Subcutaneous adipose tissue (tissue), 4 donors: ENCODE data around the gene SEPTIN8. TPM values are rescaled to one million over a fixed set of nuclear protein-coding genes. Genes with fewer than 3 reads are reported as not detected.

ENCODE experiments used
- total RNA-seq, 4 donors: library from RNA; depleted of rRNA; stranded (reverse); fragments of >200 nt; gene quantifications; one replicate each; pipeline ENCODE4 v1.1.0, GENCODE V29; 2016
- TF ChIP-seq, protein P1 (sequence below): fragments of 450-650 bp; IDR thresholded peaks from one replicate; pipeline ENCODE4 v1.5.1; 2016; ENCODE audit warnings: low read depth, mild to moderate bottlenecking, control low read depth, antibody characterized with exemption, moderate library complexity

The SEPTIN8 gene
- total RNA-seq, 4 donors from 2014 or later: 19.9 to 30.8 (median 22.4) TPM

DNA sequence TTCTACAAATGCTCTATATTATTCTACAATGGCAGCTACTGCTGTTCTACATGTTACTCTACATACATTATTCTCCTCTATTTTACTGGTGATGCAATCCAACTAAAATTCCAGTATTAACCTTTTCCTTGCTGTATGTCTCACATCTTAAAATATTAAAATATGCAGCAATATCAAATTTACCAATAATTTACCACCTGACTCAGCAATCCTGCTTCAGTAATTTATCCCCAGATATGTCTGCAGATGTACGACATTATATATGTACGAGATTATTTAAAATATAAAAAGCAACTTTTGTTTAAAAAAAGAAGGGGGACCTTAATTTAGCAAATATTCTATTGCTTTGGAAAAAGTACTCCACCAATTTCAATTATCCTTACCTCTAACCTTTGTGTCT lies 51.3 kb downstream of the SEPTIN8 start:
- TF ChIP-seq, protein P1, sequence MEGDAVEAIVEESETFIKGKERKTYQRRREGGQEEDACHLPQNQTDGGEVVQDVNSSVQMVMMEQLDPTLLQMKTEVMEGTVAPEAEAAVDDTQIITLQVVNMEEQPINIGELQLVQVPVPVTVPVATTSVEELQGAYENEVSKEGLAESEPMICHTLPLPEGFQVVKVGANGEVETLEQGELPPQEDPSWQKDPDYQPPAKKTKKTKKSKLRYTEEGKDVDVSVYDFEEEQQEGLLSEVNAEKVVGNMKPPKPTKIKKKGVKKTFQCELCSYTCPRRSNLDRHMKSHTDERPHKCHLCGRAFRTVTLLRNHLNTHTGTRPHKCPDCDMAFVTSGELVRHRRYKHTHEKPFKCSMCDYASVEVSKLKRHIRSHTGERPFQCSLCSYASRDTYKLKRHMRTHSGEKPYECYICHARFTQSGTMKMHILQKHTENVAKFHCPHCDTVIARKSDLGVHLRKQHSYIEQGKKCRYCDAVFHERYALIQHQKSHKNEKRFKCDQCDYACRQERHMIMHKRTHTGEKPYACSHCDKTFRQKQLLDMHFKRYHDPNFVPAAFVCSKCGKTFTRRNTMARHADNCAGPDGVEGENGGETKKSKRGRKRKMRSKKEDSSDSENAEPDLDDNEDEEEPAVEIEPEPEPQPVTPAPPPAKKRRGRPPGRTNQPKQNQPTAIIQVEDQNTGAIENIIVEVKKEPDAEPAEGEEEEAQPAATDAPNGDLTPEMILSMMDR: no peak

GRCh38 chr5:132718544-132719312 lies 58.3 kb downstream of the SEPTIN8 start:
- TF ChIP-seq, protein P1: no peak

- TF ChIP-seq, protein P1: no peak
Measured at GRCh38 chr5:132714456-132715307, 62.4 kb downstream of the SEPTIN8 start.

GRCh38 chr5:132708645-132709044 lies 68.4 kb downstream of the SEPTIN8 start:
- TF ChIP-seq, protein P1: no peak

GRCh38 chr5:132704875-132705274 lies 72.2 kb downstream of the SEPTIN8 start:
- TF ChIP-seq, protein P1: no peak

Other genes starting within 250 kb of the SEPTIN8 start
- gene IL5, start 233.7 kb downstream of the SEPTIN8 start, total RNA-seq: not detected
- gene RAD50, start 220.3 kb downstream of the SEPTIN8 start, total RNA-seq: 10 to 100 TPM; 34.8 to 76.3 (median 40.9) TPM
- gene IL13, start 119.1 kb downstream of the SEPTIN8 start, total RNA-seq: under 1 TPM in 1 of 4 donors, not detected in 3; 0.66 TPM
- not detected for gene IL4, start 103.2 kb downstream of the SEPTIN8 start, total RNA-seq
- 1 to 10 TPM; 2.1 to 5.8 (median 4.3) TPM for gene KIF3A, start 39.7 kb downstream of the SEPTIN8 start, total RNA-seq
- not detected for gene CCNI2, start 29.8 kb downstream of the SEPTIN8 start, total RNA-seq
- gene SOWAHA, start 36.1 kb upstream of the SEPTIN8 start, total RNA-seq: under 1 TPM; 0.16 to 0.75 (median 0.37) TPM
- gene SHROOM1, start 53.4 kb upstream of the SEPTIN8 start, total RNA-seq: 1 to 10 TPM in 3 of 4 donors, under 1 TPM in 1; 0.49 to 8.3 (median 3.4) TPM
- gene GDF9, start 89.2 kb upstream of the SEPTIN8 start, total RNA-seq: under 1 TPM in 3 of 4 donors, not detected in 1; 0.22 to 0.75 (median 0.51) TPM
- 100 to 1,000 TPM in 3 of 4 donors, 10 to 100 TPM in 1; 97.2 to 170 (median 130) TPM for gene UQCRQ, start 89.4 kb upstream of the SEPTIN8 start, total RNA-seq
- gene LEAP2, start 96.4 kb upstream of the SEPTIN8 start, total RNA-seq: 1 to 10 TPM in 3 of 4 donors, under 1 TPM in 1; 0.57 to 4.2 (median 1.6) TPM
- 10 to 100 TPM; 61.6 to 84.1 (median 67.1) TPM for gene AFF4, start 186.4 kb upstream of the SEPTIN8 start, total RNA-seq
- gene ZCCHC10, start 249.3 kb upstream of the SEPTIN8 start, total RNA-seq: 10 to 100 TPM in 3 of 4 donors, 1 to 10 TPM in 1; 9.5 to 22.2 (median 14.8) TPM